ENCODE results near the gene SMIM22. TPM values are rescaled to one million over a fixed set of nuclear protein-coding genes. Genes with fewer than 3 reads are reported as not detected.
A peak's percentile ranks its signal among the peaks of the same experiment; 100 is the strongest.

The SMIM22 gene
- total RNA-seq, 2 donors from 2014 or later, result not detected

- Histone ChIP-seq H3K9me3 (no peaks in the 10 kb centered on the region), H3K36me3 (peaks cover 21% of the 10 kb centered on the region), H3K27me3 (no peaks in the 10 kb centered on the region), H3K4me1 (peaks cover 0 to 44% of the 10 kb centered on the region in 2 donors), H3K4me3 (no peak overlapping the region), H3K27ac (no peak overlapping the region)
- DNase-seq (ENCODE audit: low spot score), result no peak
- TF ChIP-seq, protein P1, sequence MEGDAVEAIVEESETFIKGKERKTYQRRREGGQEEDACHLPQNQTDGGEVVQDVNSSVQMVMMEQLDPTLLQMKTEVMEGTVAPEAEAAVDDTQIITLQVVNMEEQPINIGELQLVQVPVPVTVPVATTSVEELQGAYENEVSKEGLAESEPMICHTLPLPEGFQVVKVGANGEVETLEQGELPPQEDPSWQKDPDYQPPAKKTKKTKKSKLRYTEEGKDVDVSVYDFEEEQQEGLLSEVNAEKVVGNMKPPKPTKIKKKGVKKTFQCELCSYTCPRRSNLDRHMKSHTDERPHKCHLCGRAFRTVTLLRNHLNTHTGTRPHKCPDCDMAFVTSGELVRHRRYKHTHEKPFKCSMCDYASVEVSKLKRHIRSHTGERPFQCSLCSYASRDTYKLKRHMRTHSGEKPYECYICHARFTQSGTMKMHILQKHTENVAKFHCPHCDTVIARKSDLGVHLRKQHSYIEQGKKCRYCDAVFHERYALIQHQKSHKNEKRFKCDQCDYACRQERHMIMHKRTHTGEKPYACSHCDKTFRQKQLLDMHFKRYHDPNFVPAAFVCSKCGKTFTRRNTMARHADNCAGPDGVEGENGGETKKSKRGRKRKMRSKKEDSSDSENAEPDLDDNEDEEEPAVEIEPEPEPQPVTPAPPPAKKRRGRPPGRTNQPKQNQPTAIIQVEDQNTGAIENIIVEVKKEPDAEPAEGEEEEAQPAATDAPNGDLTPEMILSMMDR (IDR thresholded peaks at IDR 0.05), result no peak
Measured at GRCh38 chr16:4800290-4801041, 5.3 kb downstream of the SMIM22 start.

GRCh38 chr16:4801051-4801961, 6.1 kb downstream of the SMIM22 start:
- H3K36me3 ChIP-seq, result peaks cover 26% of the 10 kb centered on the region
- no peak for DNase-seq (ENCODE audit: low spot score)
- peaks cover 0 to 47% of the 10 kb centered on the region in 2 donors for H3K4me1 ChIP-seq
- no peaks in the 10 kb centered on the region for H3K27me3 ChIP-seq
- H3K9me3 ChIP-seq, result no peaks in the 10 kb centered on the region
- peak overlapping the region; percentile 88 to 94 for H3K27ac ChIP-seq
- TF ChIP-seq, protein P1 (IDR thresholded peaks at IDR 0.05), result no peak
- peak overlapping the region; percentile 81 to 87 for H3K4me3 ChIP-seq

DNA sequence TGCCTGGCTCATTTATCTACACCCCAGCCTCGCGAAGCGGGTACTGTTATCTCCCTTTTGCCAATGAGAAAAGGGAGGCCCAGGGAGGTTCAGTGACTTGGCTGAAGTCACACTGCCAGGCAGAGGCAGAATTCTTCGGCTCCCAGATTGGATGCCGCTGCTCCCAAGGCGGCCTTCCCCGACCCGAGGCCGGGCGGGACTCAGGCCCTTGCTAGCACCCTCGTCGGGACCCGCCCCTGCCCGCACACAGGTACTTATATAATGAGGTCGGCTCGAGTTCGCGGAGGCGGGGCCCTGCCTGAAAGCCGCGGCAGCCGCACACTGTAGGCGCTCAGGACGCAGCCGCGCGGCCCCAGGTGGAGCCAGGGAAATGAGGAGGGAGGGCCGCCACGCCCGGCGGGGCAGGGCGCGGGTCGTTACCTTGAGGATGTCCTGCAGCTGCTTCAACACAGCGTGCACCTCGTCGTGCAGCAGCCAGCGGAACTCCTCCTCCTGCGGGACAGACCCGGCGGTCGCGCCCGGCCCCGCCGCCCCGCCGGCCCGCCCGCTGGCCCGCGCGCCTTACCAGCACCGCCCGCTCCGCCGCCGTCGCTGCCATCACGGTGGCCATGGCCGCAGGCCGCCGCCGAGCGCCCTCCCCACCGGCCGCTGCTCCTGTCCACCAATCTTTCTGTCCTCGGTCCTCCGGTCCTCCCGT, 6.9 kb downstream of the SMIM22 start, which contains the start of gene ROGDI:
ROGDI (minus strand) TSS at position 672 of the 697 bp plus-strand sequence; CDS start at position 610, 62 bp downstream.
- peaks cover 28% of the 10 kb centered on the region for H3K36me3 ChIP-seq
- peak; percentile 74 for DNase-seq (ENCODE audit: low spot score)
- H3K9me3 ChIP-seq, result no peaks in the 10 kb centered on the region
- peak within 1 kb of the TSS; percentile 81 to 87 for H3K4me3 ChIP-seq
- no peaks in the 10 kb centered on the region for H3K27me3 ChIP-seq
- TF ChIP-seq, protein P1 (IDR thresholded peaks at IDR 0.05), result no peak
- peak within 1 kb of the TSS; percentile 88 to 94 for H3K27ac ChIP-seq
- H3K4me1 ChIP-seq, result peaks cover 0 to 47% of the 10 kb centered on the region in 2 donors

- TF ChIP-seq, protein P1 (IDR thresholded peaks at IDR 0.05), result peak in 1 of 2 donors; percentile 58
- Histone ChIP-seq H3K4me3 (peak overlapping the region; percentile 81 to 87), H3K27ac (peak overlapping the region; percentile 88 to 94), H3K4me1 (peaks cover 0 to 47% of the 10 kb centered on the region in 2 donors), H3K27me3 (no peaks in the 10 kb centered on the region), H3K9me3 (no peaks in the 10 kb centered on the region), H3K36me3 (peaks cover 28% of the 10 kb centered on the region)
- DNase-seq (ENCODE audit: low spot score), result peak; percentile 94
Measured at GRCh38 chr16:4802659-4803287, 7.6 kb downstream of the SMIM22 start.

- TF ChIP-seq, protein P1 (IDR thresholded peaks at IDR 0.05), result no peak
- Histone ChIP-seq H3K4me3 (peak overlapping the region; percentile 81 to 87), H3K4me1 (peaks cover 0 to 47% of the 10 kb centered on the region in 2 donors), H3K9me3 (no peaks in the 10 kb centered on the region), H3K27ac (peak overlapping the region in 1 of 2 donors; percentile 94), H3K36me3 (peaks cover 35% of the 10 kb centered on the region), H3K27me3 (no peaks in the 10 kb centered on the region)
- no peak for DNase-seq (ENCODE audit: low spot score)
Measured at GRCh38 chr16:4803401-4803844, 8.3 kb downstream of the SMIM22 start.

Data from right atrium auricular region (tissue), 2 donors.